Stomach smooth muscle (tissue), 2 donors: ENCODE measurements around the gene PCTP.
A peak's percentile ranks its signal among the peaks of the same experiment; 100 is the strongest.

Experiments
- H3K27ac ChIP-seq: one replicate; pipeline ENCODE4 v1.7.0; 2013; ENCODE audit warnings: mild to moderate bottlenecking, low read length, inconsistent platforms
- H3K27me3 ChIP-seq, 2 donors: one replicate each; pipeline ENCODE4 v1.7.0; 2013; ENCODE audit warnings: low read length in 2 of 2; ENCODE audit not compliant: insufficient read depth in 2 of 2, control insufficient read depth in 1 of 2
- H3K36me3 ChIP-seq, 2 donors: one replicate each; pipeline ENCODE4 v1.7.0; 2013; ENCODE audit warnings: low read length in 2 of 2; ENCODE audit not compliant: control insufficient read depth in 2 of 2, insufficient read depth in 2 of 2
- H3K4me1 ChIP-seq: one replicate; pipeline ENCODE4 v1.7.0; 2013; ENCODE audit warnings: low read length; ENCODE audit not compliant: control insufficient read depth, insufficient read depth
- H3K4me3 ChIP-seq, 2 donors: one replicate each; pipeline ENCODE4 v1.7.0; 2013; ENCODE audit warnings: low read length in 2 of 2
- H3K9ac ChIP-seq, 2 donors: one replicate each; pipeline ENCODE4 v1.7.0; 2013; ENCODE audit warnings: low read length in 2 of 2, mild to moderate bottlenecking in 1 of 2
- H3K9me3 ChIP-seq, 2 donors: one replicate each; pipeline ENCODE4 v1.7.0; 2013; ENCODE audit warnings: low read length in 2 of 2; ENCODE audit not compliant: control insufficient read depth in 2 of 2
- donor health status: healthy.
- donor health status: Pancreatic carcinoma.

Gene PCTP

DNA sequence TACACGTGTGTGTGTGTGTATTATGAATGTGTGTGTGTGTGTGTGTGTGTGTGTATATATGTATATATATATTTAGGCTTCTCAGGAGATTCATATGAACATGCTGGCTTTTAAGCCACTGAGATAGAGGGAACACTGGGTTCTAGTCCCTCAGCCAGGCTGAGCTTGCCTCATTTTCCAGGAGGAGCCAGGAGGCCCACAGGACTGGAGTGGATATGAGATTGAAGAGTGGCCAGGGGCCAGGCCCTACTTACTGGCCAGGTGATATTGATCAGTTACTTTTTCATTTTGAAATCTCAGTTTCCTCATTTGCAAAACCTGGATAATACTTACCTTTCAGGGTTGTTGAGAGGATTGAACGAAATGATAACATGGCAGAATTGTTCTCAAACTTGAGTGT, 5.8 kb downstream of the PCTP start:
- H3K4me3 ChIP-seq, result no peak overlapping the region
- no peaks in the 10 kb centered on the region for H3K27me3 ChIP-seq
- H3K9ac ChIP-seq, result no peak overlapping the region
- H3K36me3 ChIP-seq, result peaks cover 2 to 6% of the 10 kb centered on the region in 2 donors
- peaks cover 25% of the 10 kb centered on the region for H3K4me1 ChIP-seq
- H3K27ac ChIP-seq, result no peak overlapping the region
- no peaks in the 10 kb centered on the region for H3K9me3 ChIP-seq

DNA sequence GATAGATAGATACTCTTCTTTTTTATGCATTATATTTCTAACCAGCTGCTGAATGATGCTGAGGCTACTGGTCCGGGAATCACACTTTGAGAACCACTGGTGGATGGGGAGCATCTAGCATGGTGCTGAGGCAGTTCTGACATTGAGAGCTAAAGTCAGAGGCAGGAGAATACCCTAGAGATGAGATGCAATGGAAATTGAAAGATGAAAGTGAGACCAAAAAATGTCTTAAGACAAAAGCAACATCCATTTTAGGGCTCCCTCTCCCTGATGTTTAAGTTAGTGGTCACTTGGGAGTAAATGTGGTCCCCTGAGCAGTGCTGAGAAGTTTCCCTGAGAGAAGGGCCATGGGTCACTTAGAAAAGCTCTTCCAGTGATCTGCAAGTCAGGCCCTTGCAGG, 6.8 kb downstream of the PCTP start:
- H3K4me1 ChIP-seq, result peaks cover 19% of the 10 kb centered on the region
- H3K27me3 ChIP-seq, result no peaks in the 10 kb centered on the region
- no peak overlapping the region for H3K9ac ChIP-seq
- H3K4me3 ChIP-seq, result no peak overlapping the region
- H3K27ac ChIP-seq, result no peak overlapping the region
- no peaks in the 10 kb centered on the region for H3K9me3 ChIP-seq
- peaks cover 2 to 6% of the 10 kb centered on the region in 2 donors for H3K36me3 ChIP-seq

DNA sequence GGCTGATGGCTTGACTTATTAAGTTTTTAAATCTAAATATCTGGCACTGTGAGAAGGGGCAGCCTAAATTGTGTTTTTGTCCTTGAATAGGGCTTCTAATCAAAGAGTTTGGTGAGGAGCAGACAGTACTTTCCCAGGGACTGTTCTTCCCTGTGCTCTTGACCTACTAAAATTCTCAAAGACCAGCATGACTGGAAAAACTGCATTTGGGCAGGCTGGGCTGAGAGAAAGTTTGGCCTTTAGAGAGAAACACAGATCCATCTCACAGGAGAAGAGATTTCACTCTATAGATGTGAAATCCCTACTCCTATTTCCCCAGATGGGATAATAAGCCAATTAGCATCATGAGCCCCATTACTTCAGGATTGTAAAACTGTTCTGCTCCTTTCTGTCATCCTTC, 7.3 kb downstream of the PCTP start:
- H3K4me1 ChIP-seq, result peaks cover 16% of the 10 kb centered on the region
- no peaks in the 10 kb centered on the region for H3K27me3 ChIP-seq
- H3K4me3 ChIP-seq, result no peak overlapping the region
- H3K36me3 ChIP-seq, result peaks cover 2 to 6% of the 10 kb centered on the region in 2 donors
- no peaks in the 10 kb centered on the region for H3K9me3 ChIP-seq
- H3K27ac ChIP-seq, result no peak overlapping the region
- H3K9ac ChIP-seq, result no peak overlapping the region

DNA sequence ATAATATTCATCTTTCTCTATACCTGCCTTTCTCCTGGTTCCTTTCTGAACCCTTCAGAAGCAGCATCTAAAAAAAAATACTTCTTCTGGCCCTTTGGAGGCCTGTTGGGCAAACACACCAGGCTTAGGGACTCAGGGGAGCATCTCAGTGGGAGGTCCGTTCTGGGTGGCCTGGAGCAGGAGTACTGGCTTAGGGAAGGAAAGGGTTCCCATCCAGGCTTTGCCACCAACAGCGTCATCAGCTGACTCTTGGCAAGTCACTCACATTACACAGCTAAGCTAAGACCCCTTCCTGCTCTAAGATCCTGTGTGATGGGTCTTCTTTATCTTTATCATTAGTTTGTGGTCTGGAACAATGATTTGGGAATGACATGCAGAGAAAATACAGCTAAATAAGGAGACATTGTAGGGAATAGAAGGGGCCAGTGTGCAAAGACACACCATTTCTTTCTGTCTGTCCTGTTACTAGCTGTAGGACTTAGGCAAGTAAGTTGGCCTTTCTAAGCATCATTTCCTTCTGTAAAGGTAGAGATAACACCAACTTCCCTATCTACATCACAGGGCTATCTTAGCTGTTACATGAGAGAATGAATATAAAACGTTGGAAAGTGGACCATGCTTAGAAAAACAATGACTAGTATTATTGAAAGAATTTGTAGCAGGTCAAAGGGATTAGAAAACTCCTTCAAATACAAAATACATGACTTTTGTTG, 9.9 kb downstream of the PCTP start:
- no peaks in the 10 kb centered on the region for H3K36me3 ChIP-seq
- no peak overlapping the region for H3K9ac ChIP-seq
- H3K4me1 ChIP-seq, result peaks cover 9% of the 10 kb centered on the region
- H3K9me3 ChIP-seq, result no peaks in the 10 kb centered on the region
- H3K27ac ChIP-seq, result no peak overlapping the region
- no peaks in the 10 kb centered on the region for H3K27me3 ChIP-seq
- no peak overlapping the region for H3K4me3 ChIP-seq

DNA sequence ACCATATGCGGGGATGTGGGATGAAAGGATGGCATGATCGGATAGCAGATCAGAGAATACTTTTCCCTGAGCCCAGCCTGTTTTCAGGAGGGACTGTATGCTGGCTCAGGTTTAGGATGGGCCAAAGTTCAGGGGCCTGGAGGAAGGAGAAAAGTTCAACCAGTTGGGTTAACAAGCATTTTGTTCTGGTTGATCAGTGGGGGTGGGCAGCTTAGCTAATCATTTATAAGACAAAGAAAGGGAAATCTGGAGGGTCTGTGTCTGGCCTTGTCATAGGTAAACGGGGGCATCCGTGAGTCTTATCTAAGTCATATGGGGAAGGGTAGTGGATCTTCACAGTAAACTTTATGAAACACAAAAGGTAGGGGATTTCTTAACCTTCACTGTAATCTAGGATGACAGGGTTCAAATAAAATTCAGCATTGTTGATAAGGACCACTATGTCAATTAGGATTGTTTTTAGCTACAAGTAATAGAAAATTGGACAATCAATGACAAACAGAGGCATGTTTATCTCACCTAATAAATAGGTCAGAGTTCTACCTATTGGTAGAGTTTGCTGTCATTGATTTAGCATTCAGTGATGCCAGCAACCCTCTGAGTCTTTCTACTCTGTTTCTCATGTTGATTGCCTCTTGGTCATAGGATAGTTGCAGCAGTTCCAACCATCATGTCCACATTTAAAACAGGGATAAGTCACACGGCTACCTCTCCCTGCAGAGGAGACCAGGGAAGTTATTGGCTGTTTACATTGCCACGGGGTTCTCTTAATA, 11.4 kb downstream of the PCTP start:
- H3K27ac ChIP-seq, result no peak overlapping the region
- no peaks in the 10 kb centered on the region for H3K36me3 ChIP-seq
- no peak overlapping the region for H3K9ac ChIP-seq
- H3K27me3 ChIP-seq, result no peaks in the 10 kb centered on the region
- H3K4me3 ChIP-seq, result no peak overlapping the region
- no peaks in the 10 kb centered on the region for H3K9me3 ChIP-seq
- peaks cover 9% of the 10 kb centered on the region for H3K4me1 ChIP-seq

DNA sequence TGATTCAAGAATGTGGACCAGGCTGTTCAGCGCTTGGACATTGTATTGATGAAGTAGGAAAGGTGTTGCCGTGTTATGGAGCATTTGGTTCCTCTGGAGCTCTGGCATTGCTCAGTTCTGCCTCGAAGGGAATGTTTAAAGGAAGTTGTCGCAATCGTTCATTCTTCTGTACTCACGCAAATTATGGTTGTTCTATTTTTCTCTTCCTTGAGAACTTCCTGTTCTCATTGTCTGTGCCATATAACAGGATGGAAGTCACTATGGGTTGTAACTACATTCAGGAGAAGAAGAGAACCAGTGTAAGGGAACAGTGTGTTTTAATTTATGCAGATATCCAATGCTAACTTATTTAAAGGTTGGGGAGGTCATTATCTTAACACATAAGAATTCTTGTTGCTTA, 13.0 kb downstream of the PCTP start:
- H3K4me1 ChIP-seq, result peaks cover 9% of the 10 kb centered on the region
- no peaks in the 10 kb centered on the region for H3K27me3 ChIP-seq
- no peak overlapping the region for H3K9ac ChIP-seq
- H3K36me3 ChIP-seq, result peaks cover 7% of the 10 kb centered on the region in 2 donors
- peak overlapping the region; percentile 42 for H3K27ac ChIP-seq
- no peaks in the 10 kb centered on the region for H3K9me3 ChIP-seq
- no peak overlapping the region for H3K4me3 ChIP-seq

DNA sequence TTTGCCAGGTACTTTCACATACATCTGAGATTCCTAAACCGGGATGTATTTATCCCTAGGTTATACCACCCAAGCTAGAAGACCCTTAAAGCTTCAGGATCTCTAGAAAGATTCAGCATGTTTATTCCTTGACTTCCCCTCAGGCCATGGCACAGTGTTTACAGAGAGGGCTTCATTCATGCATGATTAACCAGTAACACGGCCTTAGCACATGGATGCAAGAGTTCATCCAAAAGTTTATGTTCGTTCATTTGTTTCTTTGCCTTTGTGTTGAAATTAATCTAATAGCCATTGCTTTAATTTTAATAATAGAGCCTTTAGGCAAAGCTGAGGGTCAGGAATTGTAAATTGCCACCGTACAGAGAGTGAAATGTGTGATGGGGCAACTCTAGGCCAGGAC, 13.8 kb downstream of the PCTP start:
- Histone ChIP-seq H3K27ac (peak overlapping the region; percentile 42), H3K27me3 (no peaks in the 10 kb centered on the region)

DNA sequence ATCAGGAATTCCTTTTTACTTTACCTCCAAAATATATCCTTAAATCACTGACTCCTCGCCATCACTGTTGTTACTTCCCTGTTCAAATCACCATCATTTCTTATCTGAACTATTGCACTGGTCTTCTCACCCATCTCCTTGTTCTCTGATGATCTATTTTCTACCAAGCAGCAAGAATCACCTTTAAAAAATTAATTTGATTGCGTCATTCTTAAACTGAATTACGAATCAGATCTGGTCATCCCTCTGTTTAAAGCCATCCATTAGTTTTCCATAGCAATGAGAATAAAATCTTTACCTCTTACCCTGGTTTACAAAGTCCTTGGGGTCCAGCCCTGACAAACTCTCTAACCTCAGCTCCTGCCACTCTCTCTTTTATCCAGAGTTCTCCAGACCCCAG, 14.6 kb downstream of the PCTP start:
- Histone ChIP-seq H3K27me3 (no peaks in the 10 kb centered on the region), H3K4me3 (no peak overlapping the region), H3K4me1 (peaks cover 17% of the 10 kb centered on the region), H3K36me3 (peaks cover 7 to 15% of the 10 kb centered on the region in 2 donors), H3K27ac (no peak overlapping the region), H3K9me3 (no peaks in the 10 kb centered on the region), H3K9ac (no peak overlapping the region)

More for the DNA sequence above, 13.8 kb downstream of the PCTP start:
- Histone ChIP-seq H3K36me3 (peaks cover 7 to 12% of the 10 kb centered on the region in 2 donors), H3K9ac (no peak overlapping the region), H3K4me1 (peaks cover 13% of the 10 kb centered on the region), H3K4me3 (no peak overlapping the region), H3K9me3 (no peaks in the 10 kb centered on the region)

DNA sequence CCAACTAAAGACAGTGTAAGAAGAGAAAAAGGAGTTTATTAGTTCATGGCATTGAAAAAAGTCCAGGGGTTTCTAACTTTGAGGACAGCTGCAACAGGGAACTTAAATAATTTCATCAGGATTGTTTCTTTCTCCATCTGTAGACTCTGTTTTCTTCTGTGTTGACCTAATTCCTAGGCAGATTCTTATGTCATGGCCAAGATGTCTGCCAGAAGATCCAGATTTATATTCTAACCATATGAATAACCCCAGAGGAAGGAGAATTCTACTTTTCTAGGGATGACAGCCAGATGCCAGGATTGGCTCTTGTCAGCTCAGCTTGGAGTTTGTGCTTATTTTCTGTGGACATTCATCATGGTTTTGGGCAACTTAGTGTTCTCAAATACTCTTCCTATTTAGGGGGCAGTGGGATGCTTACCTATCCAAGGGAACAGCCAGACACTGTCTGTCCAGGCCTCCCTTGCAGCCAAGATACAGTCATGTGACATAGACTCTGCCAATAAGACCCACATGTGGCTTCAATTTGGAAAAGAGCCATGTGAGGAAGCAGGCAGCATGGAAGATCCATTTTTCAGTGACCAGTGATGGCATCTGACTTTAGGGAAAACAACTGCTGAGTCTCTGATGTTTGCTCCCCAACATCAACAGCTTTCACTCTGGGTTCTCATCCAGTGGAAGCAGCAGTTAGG, 18.2 kb downstream of the PCTP start:
- peak overlapping the region; percentile 53 for H3K27ac ChIP-seq
- peaks cover 11% of the 10 kb centered on the region for H3K4me1 ChIP-seq
- peaks cover 31 to 38% of the 10 kb centered on the region in 2 donors for H3K36me3 ChIP-seq
- no peaks in the 10 kb centered on the region for H3K9me3 ChIP-seq
- no peaks in the 10 kb centered on the region for H3K27me3 ChIP-seq
- H3K4me3 ChIP-seq, result no peak overlapping the region
- H3K9ac ChIP-seq, result no peak overlapping the region

DNA sequence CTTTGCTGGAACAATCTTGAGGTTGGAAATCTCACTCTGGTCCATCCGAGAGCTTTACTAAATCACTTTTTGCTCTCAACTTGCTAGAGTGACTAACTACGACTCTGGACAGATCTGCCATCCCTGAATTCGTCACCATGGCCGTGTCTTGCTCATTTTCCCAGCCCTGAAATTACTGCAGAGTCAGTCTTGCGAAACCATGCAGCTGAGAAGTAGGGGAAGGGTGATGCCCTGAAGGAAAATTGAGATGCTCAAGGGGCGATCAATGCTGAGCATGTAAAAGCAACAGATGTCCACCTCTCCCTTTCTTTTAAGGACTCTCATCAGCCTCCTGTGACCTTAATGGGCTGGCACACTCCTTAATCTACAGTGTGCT, 18.8 kb downstream of the PCTP start:
- peaks cover 36 to 41% of the 10 kb centered on the region in 2 donors for H3K36me3 ChIP-seq
- peaks cover 11% of the 10 kb centered on the region for H3K4me1 ChIP-seq
- no peaks in the 10 kb centered on the region for H3K9me3 ChIP-seq
- H3K27me3 ChIP-seq, result no peaks in the 10 kb centered on the region
- no peak overlapping the region for H3K9ac ChIP-seq
- H3K4me3 ChIP-seq, result no peak overlapping the region
- peak overlapping the region; percentile 53 for H3K27ac ChIP-seq
